Astrocyte (in vitro differentiated cells and primary cell): ENCODE data around the gene IRS1. TPM values are rescaled to one million over a fixed set of nuclear protein-coding genes. Genes with fewer than 3 reads are reported as not detected.

Source experiments
- DNase-seq: peaks from one replicate; pipeline ENCODE4 v3.0.0-alpha.2; 2010; ENCODE audit warnings: low read depth
- FAIRE-seq: peaks from 2 replicates; lab custom pipeline; 2011; peaks lifted over from hg19 to GRCh38; lab: Jason Lieb, UNC
- H2AFZ ChIP-seq: 2 replicates; pipeline ENCODE4 v1.6.0; 2012; ENCODE audit warnings: low read depth, low read length, inconsistent platforms
- H3K27ac ChIP-seq: 2 replicates; pipeline ENCODE4 v1.5.1; 2011; ENCODE audit warnings: low read depth, low read length, inconsistent platforms
- H3K27me3 ChIP-seq: 2 replicates; pipeline ENCODE4 v1.6.0; 2011; ENCODE audit warnings: low read length, inconsistent platforms; ENCODE audit not compliant: insufficient read depth
- H3K36me3 ChIP-seq: 2 replicates; pipeline ENCODE4 v1.5.1; 2011; ENCODE audit warnings: low read length, inconsistent platforms; ENCODE audit not compliant: insufficient read depth
- H3K4me1 ChIP-seq: 2 replicates; pipeline ENCODE4 v1.5.1; 2011; ENCODE audit warnings: low read length, inconsistent platforms; ENCODE audit not compliant: insufficient read depth
- H3K4me2 ChIP-seq: 2 replicates; pipeline ENCODE4 v1.6.0; 2012; ENCODE audit warnings: low read length, inconsistent platforms
- H3K4me3 ChIP-seq: 2 replicates; pipeline ENCODE4 v1.5.1; 2011; ENCODE audit warnings: low read depth, mild to moderate bottlenecking, low read length, inconsistent platforms; ENCODE audit not compliant: insufficient read depth
- H3K79me2 ChIP-seq: 2 replicates; pipeline ENCODE4 v1.6.0; 2012; ENCODE audit warnings: mild to moderate bottlenecking, low read length, inconsistent platforms; ENCODE audit not compliant: insufficient read depth
- H3K9ac ChIP-seq: 2 replicates; pipeline ENCODE4 v1.6.0; 2012; ENCODE audit warnings: mild to moderate bottlenecking, low read length, inconsistent platforms
- H3K9me3 ChIP-seq: 2 replicates; pipeline ENCODE4 v1.5.1; 2012; ENCODE audit warnings: low read depth, mild to moderate bottlenecking, low read length, inconsistent platforms; ENCODE audit not compliant: insufficient read depth
- H4K20me1 ChIP-seq: 2 replicates; pipeline ENCODE4 v1.6.0; 2012; ENCODE audit warnings: low read length, inconsistent platforms; ENCODE audit not compliant: insufficient read depth
- H3K27ac Mint-ChIP-seq: one replicate; pipeline ENCODE4 v1.8.0; 2021; ENCODE audit warnings: mild to moderate bottlenecking, mixed read lengths; ENCODE audit not compliant: unreplicated experiment
- H3K27me3 Mint-ChIP-seq: one replicate; pipeline ENCODE4 v1.8.0; 2021; ENCODE audit warnings: low read depth, mixed read lengths; ENCODE audit not compliant: unreplicated experiment
- H3K36me3 Mint-ChIP-seq: one replicate; pipeline ENCODE4 v1.8.0; 2021; ENCODE audit warnings: low read depth, mixed read lengths; ENCODE audit not compliant: unreplicated experiment
- H3K4me1 Mint-ChIP-seq: one replicate; pipeline ENCODE4 v1.8.0; 2021; ENCODE audit warnings: low read depth, mixed read lengths; ENCODE audit not compliant: unreplicated experiment
- H3K4me3 Mint-ChIP-seq: one replicate; pipeline ENCODE4 v1.8.0; 2021; ENCODE audit warnings: mild to moderate bottlenecking, moderate library complexity, mixed read lengths; ENCODE audit not compliant: unreplicated experiment
- H3K9me3 Mint-ChIP-seq: one replicate; pipeline ENCODE4 v1.8.0; 2021; ENCODE audit warnings: mild to moderate bottlenecking, mixed read lengths; ENCODE audit not compliant: unreplicated experiment
- EZH2 ChIP-seq: IDR thresholded peaks from 2 replicates; pipeline ENCODE4 v1.6.1; 2012; ENCODE audit warnings: mild to moderate bottlenecking, low read length, inconsistent platforms; ENCODE audit not compliant: insufficient read depth
- total RNA-seq: library from RNA; stranded (reverse); gene quantifications from 2 replicates; pipeline ENCODE4 v1.2.1, GENCODE V29; 2021
- TF ChIP-seq, protein P1 (sequence below): IDR thresholded peaks from 2 replicates; pipeline ENCODE4 v1.5.1; 2011; ENCODE audit warnings: low read depth, mild to moderate bottlenecking, inconsistent platforms, low read length, moderate library complexity; ENCODE audit not compliant: insufficient read depth

Gene IRS1
- total RNA-seq, 1 donor from 2014 or later = 45.0 TPM

DNA sequence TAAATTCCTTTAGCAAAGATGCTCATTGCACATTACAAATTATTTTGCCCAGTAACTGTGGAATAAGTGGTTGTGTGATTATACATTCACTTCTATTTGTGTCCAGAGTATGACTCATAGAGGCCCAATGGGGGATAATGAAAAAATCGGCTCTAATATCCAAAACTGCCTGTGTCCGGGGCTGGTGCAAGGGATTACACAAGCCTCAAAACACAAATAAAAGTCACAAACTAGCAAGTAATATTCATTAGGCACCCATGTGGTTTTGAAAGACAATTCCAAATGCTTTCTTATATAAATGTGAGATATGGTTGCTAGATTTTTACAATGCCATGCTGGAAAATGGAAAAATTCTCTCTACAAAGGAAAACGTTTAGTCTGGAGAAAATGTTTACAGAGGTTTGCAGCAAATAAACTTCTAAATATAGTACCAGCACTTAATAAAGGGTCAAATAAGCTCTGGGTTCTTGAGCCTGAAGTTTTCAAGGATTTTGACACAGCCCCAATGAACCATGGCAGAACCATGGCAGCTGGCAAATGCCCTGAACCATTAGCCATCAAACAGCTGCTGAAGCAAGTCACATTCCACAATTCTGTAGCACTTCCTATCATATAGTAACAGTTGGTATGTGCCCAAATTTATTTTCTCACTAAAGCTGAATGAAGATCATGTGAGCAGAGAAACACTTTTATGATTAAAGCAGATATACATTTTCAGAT, 40.5 kb downstream of the IRS1 start:
- Mint-ChIP-seq H3K36me3 (peaks cover 13% of the 10 kb centered on the region), H3K9me3 (peaks cover 8% of the 10 kb centered on the region), H3K4me1 (peaks cover 70% of the 10 kb centered on the region), H3K27ac (peak overlapping the region; percentile 71), H3K27me3 (no peaks in the 10 kb centered on the region), H3K4me3 (no peak overlapping the region)
- Histone ChIP-seq H3K79me2 (peaks cover 95% of the 10 kb centered on the region), H3K4me3 (peak overlapping the region; percentile 12), H3K9ac (peak overlapping the region; percentile 24), H3K27me3 (no peaks in the 10 kb centered on the region), H3K36me3 (peaks cover 3% of the 10 kb centered on the region), H3K4me2 (peak overlapping the region; percentile 64), H2AFZ (no peak overlapping the region), H4K20me1 (peaks cover 1% of the 10 kb centered on the region), H3K9me3 (no peaks in the 10 kb centered on the region), H3K27ac (peak overlapping the region; percentile 65), H3K4me1 (peaks cover 54% of the 10 kb centered on the region)
- TF ChIP-seq EZH2 = no peak
- TF ChIP-seq, protein P1, sequence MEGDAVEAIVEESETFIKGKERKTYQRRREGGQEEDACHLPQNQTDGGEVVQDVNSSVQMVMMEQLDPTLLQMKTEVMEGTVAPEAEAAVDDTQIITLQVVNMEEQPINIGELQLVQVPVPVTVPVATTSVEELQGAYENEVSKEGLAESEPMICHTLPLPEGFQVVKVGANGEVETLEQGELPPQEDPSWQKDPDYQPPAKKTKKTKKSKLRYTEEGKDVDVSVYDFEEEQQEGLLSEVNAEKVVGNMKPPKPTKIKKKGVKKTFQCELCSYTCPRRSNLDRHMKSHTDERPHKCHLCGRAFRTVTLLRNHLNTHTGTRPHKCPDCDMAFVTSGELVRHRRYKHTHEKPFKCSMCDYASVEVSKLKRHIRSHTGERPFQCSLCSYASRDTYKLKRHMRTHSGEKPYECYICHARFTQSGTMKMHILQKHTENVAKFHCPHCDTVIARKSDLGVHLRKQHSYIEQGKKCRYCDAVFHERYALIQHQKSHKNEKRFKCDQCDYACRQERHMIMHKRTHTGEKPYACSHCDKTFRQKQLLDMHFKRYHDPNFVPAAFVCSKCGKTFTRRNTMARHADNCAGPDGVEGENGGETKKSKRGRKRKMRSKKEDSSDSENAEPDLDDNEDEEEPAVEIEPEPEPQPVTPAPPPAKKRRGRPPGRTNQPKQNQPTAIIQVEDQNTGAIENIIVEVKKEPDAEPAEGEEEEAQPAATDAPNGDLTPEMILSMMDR = no peak
- DNase-seq (peak; percentile 66), FAIRE-seq (peak; percentile 69)

DNA sequence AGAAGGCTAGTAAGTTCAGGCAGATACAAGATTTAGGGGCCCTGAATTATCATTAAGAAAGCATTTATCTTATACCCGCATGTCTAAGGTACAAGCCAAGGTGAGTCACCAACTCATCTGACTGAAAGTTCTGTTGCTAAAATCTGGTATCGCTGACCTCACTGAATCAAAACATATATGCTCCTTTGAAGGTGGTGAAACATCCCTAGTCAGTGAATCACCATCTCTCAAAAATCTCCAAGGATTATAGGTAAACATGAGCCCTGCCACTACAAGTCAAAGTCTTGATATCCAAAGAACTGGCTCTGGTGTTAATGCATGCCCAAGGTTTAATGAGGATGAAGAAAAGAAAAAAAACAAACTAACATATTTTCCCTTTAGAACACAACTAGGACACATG, 43.5 kb downstream of the IRS1 start:
- H3K36me3 ChIP-seq = no peaks in the 10 kb centered on the region
- Mint-ChIP-seq H3K36me3 (peaks cover 8% of the 10 kb centered on the region), H3K4me3 (no peak overlapping the region), H3K27ac (peak overlapping the region; percentile 63), H3K9me3 (peaks cover under 1% of the 10 kb centered on the region), H3K27me3 (no peaks in the 10 kb centered on the region), H3K4me1 (peaks cover 48% of the 10 kb centered on the region)
- no peaks in the 10 kb centered on the region for H3K9me3 ChIP-seq
- peaks cover 8% of the 10 kb centered on the region for H4K20me1 ChIP-seq
- no peak overlapping the region for H2AFZ ChIP-seq
- TF ChIP-seq EZH2 = no peak
- TF ChIP-seq, protein P1 = no peak
- DNase-seq = peak; percentile 92
- FAIRE-seq = peak; percentile 87
- H3K4me3 ChIP-seq = no peak overlapping the region
- peak overlapping the region; percentile 77 for H3K27ac ChIP-seq
- no peaks in the 10 kb centered on the region for H3K27me3 ChIP-seq
- H3K4me2 ChIP-seq = peak overlapping the region; percentile 50
- peaks cover 93% of the 10 kb centered on the region for H3K79me2 ChIP-seq
- peaks cover 47% of the 10 kb centered on the region for H3K4me1 ChIP-seq
- H3K9ac ChIP-seq = peak overlapping the region; percentile 28

DNA sequence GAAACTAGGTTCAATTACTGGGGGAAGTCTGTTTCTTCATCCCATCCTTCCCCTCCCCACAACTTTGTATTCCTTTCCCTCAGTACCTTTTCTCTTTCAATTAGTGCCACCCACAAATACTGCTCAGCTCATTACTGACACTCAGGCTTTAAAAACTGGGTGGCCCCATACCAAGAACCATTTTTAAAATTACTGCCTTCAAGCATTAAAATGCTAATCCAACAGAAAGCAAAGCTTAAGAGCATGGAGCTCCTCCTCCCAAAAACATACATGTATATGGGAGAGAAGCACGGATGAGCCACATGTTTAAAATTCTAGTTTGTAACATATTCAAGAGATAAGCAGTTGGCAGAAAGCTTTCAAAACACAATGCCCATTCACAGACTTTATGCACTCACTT, 44.0 kb downstream of the IRS1 start:
- peak overlapping the region; percentile 28 for H3K9ac ChIP-seq
- H3K27ac ChIP-seq = peak overlapping the region; percentile 77
- peaks cover 8% of the 10 kb centered on the region for H4K20me1 ChIP-seq
- H2AFZ ChIP-seq = no peak overlapping the region
- Mint-ChIP-seq H3K27ac (peak overlapping the region; percentile 50), H3K36me3 (peaks cover 5% of the 10 kb centered on the region), H3K9me3 (no peaks in the 10 kb centered on the region), H3K4me1 (peaks cover 47% of the 10 kb centered on the region), H3K27me3 (no peaks in the 10 kb centered on the region), H3K4me3 (no peak overlapping the region)
- no peak overlapping the region for H3K4me3 ChIP-seq
- H3K27me3 ChIP-seq = no peaks in the 10 kb centered on the region
- FAIRE-seq (peak; percentile 5), DNase-seq (no peak)
- TF ChIP-seq EZH2 = no peak
- TF ChIP-seq, protein P1 = no peak
- H3K4me1 ChIP-seq = peaks cover 42% of the 10 kb centered on the region
- peaks cover 92% of the 10 kb centered on the region for H3K79me2 ChIP-seq
- H3K36me3 ChIP-seq = no peaks in the 10 kb centered on the region
- peak overlapping the region; percentile 50 for H3K4me2 ChIP-seq
- no peaks in the 10 kb centered on the region for H3K9me3 ChIP-seq
